Esophagus muscularis mucosa (tissue), 4 donors: ENCODE results near the gene NME8. TPM values are rescaled to one million over a fixed set of nuclear protein-coding genes. Genes with fewer than 3 reads are reported as not detected.

ENCODE experiments used
- DNase-seq: peaks from one replicate; pipeline ENCODE4 v3.0.0-alpha.2; 2017; ENCODE audit errors: extremely low spot score
- H3K27ac ChIP-seq, 4 donors: fragments of 200-600 bp; sonication (generic); replicated peaks in 1 of 4; 1 replicate in 3 of 4; 2 replicates in 1 of 4; pipeline ENCODE4 v1.5.1; 2016 to 2019; ENCODE audit warnings: mild to moderate bottlenecking in 1 of 4
- H3K27me3 ChIP-seq, 4 donors: fragments of 200-600 bp; sonication (generic); one replicate each; pipeline versions ENCODE4 v1.5.1 to v1.6.0; 2016 to 2019
- H3K36me3 ChIP-seq, 4 donors: fragments of 200-600 bp; sonication (generic); one replicate each; pipeline ENCODE4 v1.5.1; 2016 to 2019
- H3K4me1 ChIP-seq, 4 donors: fragments of 200-600 bp; sonication (generic); one replicate each; pipeline ENCODE4 v1.5.1; 2016 to 2019
- H3K4me3 ChIP-seq, 4 donors: fragments of 200-600 bp; sonication (generic); 1 replicate in 2 of 4; 2 replicates in 2 of 4; pipeline ENCODE4 v1.5.1; 2016 to 2019; ENCODE audit warnings: mild to moderate bottlenecking in 4 of 4, moderate library complexity in 1 of 4
- H3K9me3 ChIP-seq, 4 donors: fragments of 200-600 bp; sonication (generic); 1 replicate in 3 of 4; 2 replicates in 1 of 4; pipeline ENCODE4 v1.5.1; 2016 to 2019
- EP300 ChIP-seq: sonication (generic); formaldehyde crosslinking; IDR thresholded peaks from one replicate; pipeline ENCODE4 v1.6.1; 2017; ENCODE audit warnings: antibody characterized with exemption
- POLR2A ChIP-seq: fragments of 450-650 bp; IDR thresholded peaks from one replicate; pipeline ENCODE4 v1.6.1; 2017; ENCODE audit warnings: antibody characterized with exemption, moderate library complexity, mild to moderate bottlenecking, low read depth
- POLR2AphosphoS5 ChIP-seq, 2 donors: sonication (generic); formaldehyde crosslinking; IDR thresholded peaks; one replicate each; pipeline ENCODE4 v1.6.1; 2017; ENCODE audit warnings: antibody characterized with exemption in 2 of 2
- WGBS: methylation state at CpG from one replicate; pipeline ENCODE4 v1.1.5; 2018; 5-methylcytosine and 5-hydroxymethylcytosine counted together
- intact Hi-C: fragments of 100-400 bp; cut with DNase I; formaldehyde crosslinking; loops from one replicate; pipeline ENCODE4 v1.15.1; 2023
- total RNA-seq, 4 donors: library from RNA; depleted of rRNA; stranded (reverse); fragments of >200 nt; gene quantifications; one replicate each; pipeline versions ENCODE4 v1.1.0 to v1.2.1, GENCODE V29; 2016
- TF ChIP-seq, protein P1 (sequence below), 3 experiments: fragments of 200-600 bp in 2 of 3; fragments of 450-650 bp in 1 of 3; sonication (generic) in 2 of 3; IDR thresholded peaks; one replicate each; pipeline ENCODE4 v1.5.1; 2017 to 2019; ENCODE audit warnings: antibody characterized with exemption in 3 of 3, mild to moderate bottlenecking in 2 of 3, moderate library complexity in 1 of 3

The NME8 gene
- total RNA-seq, 4 donors from 2014 or later = 0.57 TPM; not detected in 3

DNA sequence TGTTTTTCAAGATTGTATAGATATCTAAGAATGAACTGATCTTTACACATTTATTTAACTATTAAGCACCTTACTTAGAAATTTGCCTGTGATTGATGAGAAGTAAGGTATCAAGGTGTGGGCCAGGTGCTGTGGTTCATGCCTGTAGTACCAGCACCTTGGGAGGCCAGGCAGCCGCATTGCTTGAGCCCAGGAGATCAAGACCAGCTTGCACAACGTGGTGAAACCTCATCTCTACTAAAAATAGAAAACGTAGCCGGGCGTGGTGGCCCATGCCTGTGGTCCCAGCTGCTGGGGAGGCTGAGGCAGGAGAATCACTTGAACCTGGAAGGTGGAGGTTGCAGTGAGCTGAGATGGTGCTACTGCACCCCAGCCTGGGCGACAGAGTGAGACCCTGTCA, 33.7 kb downstream of the NME8 start:
- no peak for TF ChIP-seq EP300
- TF ChIP-seq, protein P1, sequence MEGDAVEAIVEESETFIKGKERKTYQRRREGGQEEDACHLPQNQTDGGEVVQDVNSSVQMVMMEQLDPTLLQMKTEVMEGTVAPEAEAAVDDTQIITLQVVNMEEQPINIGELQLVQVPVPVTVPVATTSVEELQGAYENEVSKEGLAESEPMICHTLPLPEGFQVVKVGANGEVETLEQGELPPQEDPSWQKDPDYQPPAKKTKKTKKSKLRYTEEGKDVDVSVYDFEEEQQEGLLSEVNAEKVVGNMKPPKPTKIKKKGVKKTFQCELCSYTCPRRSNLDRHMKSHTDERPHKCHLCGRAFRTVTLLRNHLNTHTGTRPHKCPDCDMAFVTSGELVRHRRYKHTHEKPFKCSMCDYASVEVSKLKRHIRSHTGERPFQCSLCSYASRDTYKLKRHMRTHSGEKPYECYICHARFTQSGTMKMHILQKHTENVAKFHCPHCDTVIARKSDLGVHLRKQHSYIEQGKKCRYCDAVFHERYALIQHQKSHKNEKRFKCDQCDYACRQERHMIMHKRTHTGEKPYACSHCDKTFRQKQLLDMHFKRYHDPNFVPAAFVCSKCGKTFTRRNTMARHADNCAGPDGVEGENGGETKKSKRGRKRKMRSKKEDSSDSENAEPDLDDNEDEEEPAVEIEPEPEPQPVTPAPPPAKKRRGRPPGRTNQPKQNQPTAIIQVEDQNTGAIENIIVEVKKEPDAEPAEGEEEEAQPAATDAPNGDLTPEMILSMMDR (IDR thresholded peaks at IDR 0.05) = no peak
- TF ChIP-seq POLR2A = no peak
- no peak for TF ChIP-seq POLR2AphosphoS5 (IDR thresholded peaks at IDR 0.05)
- no peak for DNase-seq
- WGBS = 73% methylated on average over 6 of the region's 6 CpGs
- H3K36me3 ChIP-seq = no peaks in the 10 kb centered on the region
- no peaks in the 10 kb centered on the region for H3K9me3 ChIP-seq
- H3K4me1 ChIP-seq = no peaks in the 10 kb centered on the region
- no peaks in the 10 kb centered on the region for H3K27me3 ChIP-seq
- H3K4me3 ChIP-seq = no peak overlapping the region
- intact Hi-C loops = no loop called here
- no peak overlapping the region for H3K27ac ChIP-seq

- TF ChIP-seq EP300 = no peak
- no peak for TF ChIP-seq POLR2AphosphoS5 (IDR thresholded peaks at IDR 0.05)
- TF ChIP-seq, protein P1 (IDR thresholded peaks at IDR 0.05) = no peak
- no peak for TF ChIP-seq POLR2A
These were observed 45.0 kb downstream of the NME8 start for GRCh38 chr7:37893359-37893758.

DNA sequence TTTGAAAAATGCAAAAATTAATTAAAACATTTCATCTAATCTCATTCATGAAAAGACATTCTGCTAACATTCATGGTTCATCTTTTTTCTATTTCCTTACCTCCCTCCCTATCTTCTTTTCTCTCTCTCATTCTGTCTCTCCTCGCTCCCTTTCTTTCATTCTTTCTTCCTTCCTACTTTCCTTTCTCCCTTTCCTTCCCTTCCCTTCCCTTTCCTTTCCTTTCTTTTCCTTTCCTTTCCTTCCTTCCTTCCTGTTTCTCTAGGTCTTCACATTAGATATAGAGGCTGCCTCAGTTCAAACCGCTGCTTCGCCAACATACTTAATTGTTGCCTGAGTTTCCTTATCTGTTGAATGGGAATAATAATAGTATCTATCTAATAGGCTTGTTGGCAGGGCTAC, 46.3 kb downstream of the NME8 start:
- Histone ChIP-seq H3K27me3 (no peaks in the 10 kb centered on the region), H3K4me1 (no peaks in the 10 kb centered on the region), H3K4me3 (no peak overlapping the region), H3K9me3 (no peaks in the 10 kb centered on the region), H3K36me3 (no peaks in the 10 kb centered on the region), H3K27ac (no peak overlapping the region)
- 90% methylated on average over 3 of the region's 3 CpGs for WGBS
- intact Hi-C loops = loop anchor here (5.0 kb wide), 1 partner anchor 328 kb away; no protein-coding TSS in a partner anchor
- no peak for TF ChIP-seq POLR2A
- TF ChIP-seq POLR2AphosphoS5 (IDR thresholded peaks at IDR 0.05) = no peak
- no peak for TF ChIP-seq EP300
- TF ChIP-seq, protein P1 (IDR thresholded peaks at IDR 0.05) = no peak
- no peak for DNase-seq

More at GRCh38 chr7:37893359-37893758, 45.0 kb downstream of the NME8 start:
- Histone ChIP-seq H3K4me3 (no peak overlapping the region), H3K36me3 (no peaks in the 10 kb centered on the region), H3K27ac (no peak overlapping the region), H3K27me3 (no peaks in the 10 kb centered on the region), H3K9me3 (no peaks in the 10 kb centered on the region), H3K4me1 (no peaks in the 10 kb centered on the region)
- DNase-seq = no peak
- intact Hi-C loops = no loop called here

- TF ChIP-seq POLR2A = no peak
- TF ChIP-seq POLR2AphosphoS5 (IDR thresholded peaks at IDR 0.05) = no peak
- TF ChIP-seq, protein P1 (IDR thresholded peaks at IDR 0.05) = no peak
- TF ChIP-seq EP300 = no peak
- Histone ChIP-seq H3K4me3 (no peak overlapping the region), H3K36me3 (no peaks in the 10 kb centered on the region), H3K4me1 (peaks cover 11 to 21% (median 16%) of the 10 kb centered on the region in 4 donors), H3K27me3 (no peaks in the 10 kb centered on the region), H3K27ac (no peak overlapping the region), H3K9me3 (no peaks in the 10 kb centered on the region)
- intact Hi-C loops = loop anchor here (5.0 kb wide), 2 partner anchors 208 to 323 kb away; no protein-coding TSS in a partner anchor
- 78% methylated on average over 3 of the region's 3 CpGs for WGBS
- no peak for DNase-seq
These were observed 51.4 kb downstream of the NME8 start for GRCh38 chr7:37899712-37900247.
